H1 (cell line): ENCODE results near the gene CENPP. TPM values are rescaled to one million over a fixed set of nuclear protein-coding genes. Genes with fewer than 3 reads are reported as not detected.

Source experiments
- CTCF ChIA-PET: fragments of 300-600 bp; sonication (Branson Sonifier 250); formaldehyde crosslinking; loops from one replicate; lab custom pipeline; 2021; ENCODE audit not compliant: partially characterized antibody; lab: Charles Lee
- POLR2A ChIA-PET: fragments of 300-600 bp; sonication (Branson Sonifier 250); formaldehyde crosslinking; loops from one replicate; lab custom pipeline; 2021; ENCODE audit warnings: inconsistent platforms; ENCODE audit not compliant: partially characterized antibody; lab: Charles Lee
- DNase-seq, 2 experiments: peaks; one replicate each; pipeline versions ENCODE4 v3.0.0 to v3.0.0-alpha.2; 2010 to 2022; ENCODE audit warnings: low spot score in 2 of 2, low read depth in 1 of 2, mixed read lengths in 1 of 2
- FAIRE-seq: peaks from 2 replicates; lab custom pipeline; 2011; peaks lifted over from hg19 to GRCh38; lab: Jason Lieb, UNC
- H2AFZ ChIP-seq: 2 replicates; pipeline ENCODE4 v1.8.1; 2012; ENCODE audit warnings: low read length, inconsistent platforms
- H2AK5ac ChIP-seq: 2 replicates; pipeline ENCODE4 v1.6.1; 2013; ENCODE audit warnings: low read depth, low read length
- H2BK120ac ChIP-seq: replicated peaks from 2 replicates; pipeline ENCODE3; 2013; ENCODE audit warnings: low read depth, low read length, inconsistent platforms
- H2BK12ac ChIP-seq: 2 replicates; pipeline ENCODE4 v1.6.1; 2013; ENCODE audit warnings: low read depth, low read length
- H2BK15ac ChIP-seq: 2 replicates; pipeline ENCODE4 v1.6.1; 2013; ENCODE audit warnings: low read length
- H2BK20ac ChIP-seq: 2 replicates; pipeline ENCODE4 v1.6.1; 2013; ENCODE audit warnings: low read length
- H2BK5ac ChIP-seq: 2 replicates; pipeline ENCODE4 v1.6.1; 2013; ENCODE audit warnings: low read depth, low read length
- H3K14ac ChIP-seq: 2 replicates; pipeline ENCODE4 v1.6.1; 2013; ENCODE audit warnings: inconsistent platforms; ENCODE audit not compliant: insufficient read length
- H3K18ac ChIP-seq: 2 replicates; pipeline ENCODE4 v1.6.1; 2013; ENCODE audit warnings: low read length; ENCODE audit errors: extremely low read depth
- H3K23ac ChIP-seq: 2 replicates; pipeline ENCODE4 v1.6.1; 2013; ENCODE audit warnings: inconsistent platforms; ENCODE audit not compliant: insufficient read length
- H3K23me2 ChIP-seq: 2 replicates; pipeline ENCODE4 v1.6.1; 2013; ENCODE audit warnings: low read depth, low read length
- H3K27ac ChIP-seq: 2 replicates; pipeline ENCODE4 v1.6.1; 2011; ENCODE audit warnings: low read depth, low read length, inconsistent platforms
- H3K27me3 ChIP-seq, 4 experiments: replicated peaks in 1 of 4; 1 replicate in 1 of 4; 2 replicates in 3 of 4; pipeline versions ENCODE4 v1.6.1 to v1.8.1; 2011 to 2013; ENCODE audit warnings: low read length in 3 of 4, mild to moderate bottlenecking in 3 of 4, inconsistent platforms in 2 of 4, mixed read lengths in 2 of 4, moderate library complexity in 1 of 4; ENCODE audit not compliant: control insufficient read depth in 3 of 4, insufficient read depth in 3 of 4; ENCODE audit errors: extremely low read depth in 1 of 4
- H3K36me3 ChIP-seq, 4 experiments: 2 replicates each; pipeline versions ENCODE4 v1.6.1 to v1.8.1; 2011 to 2013; ENCODE audit warnings: mild to moderate bottlenecking in 4 of 4, low read length in 3 of 4, moderate library complexity in 2 of 4, control low read depth in 1 of 4, inconsistent platforms in 1 of 4; ENCODE audit not compliant: insufficient read depth in 4 of 4, control insufficient read depth in 2 of 4
- H3K4ac ChIP-seq: replicated peaks from 2 replicates; pipeline ENCODE3; 2013; ENCODE audit warnings: low read length, low read depth, mixed read lengths, inconsistent platforms; ENCODE audit not compliant: insufficient read length
- H3K4me1 ChIP-seq, 4 experiments: replicated peaks in 1 of 4; 1 replicate in 1 of 4; 2 replicates in 3 of 4; pipeline versions ENCODE4 v1.6.1 to v1.8.1; 2011 to 2013; ENCODE audit warnings: low read length in 3 of 4, inconsistent platforms in 2 of 4, mixed read lengths in 1 of 4; ENCODE audit not compliant: insufficient read depth in 4 of 4, control insufficient read depth in 3 of 4
- H3K4me2 ChIP-seq, 2 experiments: 2 replicates each; pipeline versions ENCODE4 v1.6.1 to v1.8.1; 2011 to 2013; ENCODE audit warnings: low read depth in 2 of 2, low read length in 2 of 2, control low read depth in 1 of 2, inconsistent platforms in 1 of 2, mild to moderate bottlenecking in 1 of 2; ENCODE audit not compliant: insufficient read depth in 1 of 2
- H3K4me3 ChIP-seq, 4 experiments: fragments of 200-600, 300-600 bp in 1 of 4; sonication (generic), shearing (Covaris generic), sonication (Bioruptor Twin) in 1 of 4; 2 replicates each; pipeline versions ENCODE4 v1.5.1 to v1.8.1; 2011 to 2016; ENCODE audit warnings: low read length in 4 of 4, low read depth in 3 of 4, control low read depth in 2 of 4, inconsistent platforms in 2 of 4, mild to moderate bottlenecking in 2 of 4, mixed read lengths in 1 of 4, moderate library complexity in 1 of 4; ENCODE audit not compliant: insufficient read depth in 2 of 4; ENCODE audit errors: extremely low read depth in 1 of 4
- H3K56ac ChIP-seq: replicated peaks from 2 replicates; pipeline ENCODE3; 2013; ENCODE audit warnings: low read depth, mild to moderate bottlenecking, mixed read lengths, low read length, inconsistent platforms; ENCODE audit not compliant: insufficient read length
- H3K79me1 ChIP-seq: 2 replicates; pipeline ENCODE4 v1.6.1; 2013; ENCODE audit warnings: low read depth, low read length, control low read depth
- H3K79me2 ChIP-seq, 2 experiments: 2 replicates each; pipeline versions ENCODE4 v1.6.1 to v1.8.1; 2012 to 2013; ENCODE audit warnings: low read length in 2 of 2, mild to moderate bottlenecking in 2 of 2, inconsistent platforms in 1 of 2; ENCODE audit not compliant: insufficient read depth in 2 of 2, control insufficient read depth in 1 of 2
- H3K9ac ChIP-seq, 4 experiments: replicated peaks in 1 of 4; 1 replicate in 1 of 4; 2 replicates in 3 of 4; pipeline versions ENCODE4 v1.6.1 to v1.8.1; 2011 to 2013; ENCODE audit warnings: low read depth in 3 of 4, low read length in 3 of 4, control low read depth in 2 of 4, mild to moderate bottlenecking in 2 of 4, moderate library complexity in 2 of 4, inconsistent platforms in 1 of 4; ENCODE audit errors: extremely low read depth in 1 of 4
- H3K9me3 ChIP-seq, 2 experiments: 2 replicates each; pipeline versions ENCODE4 v1.6.1 to v1.8.1; 2012 to 2013; ENCODE audit warnings: mild to moderate bottlenecking in 2 of 2, moderate library complexity in 2 of 2, control low read depth in 1 of 2, inconsistent platforms in 1 of 2, low read depth in 1 of 2, low read length in 1 of 2, mixed read lengths in 1 of 2; ENCODE audit not compliant: insufficient read depth in 2 of 2
- H4K20me1 ChIP-seq, 2 experiments: replicated peaks in 1 of 2; 2 replicates each; pipeline versions ENCODE3 to v1.8.1; 2011 to 2013; ENCODE audit warnings: inconsistent platforms in 2 of 2, low read length in 2 of 2, mild to moderate bottlenecking in 1 of 2; ENCODE audit not compliant: insufficient read depth in 2 of 2, control insufficient read depth in 1 of 2
- H4K5ac ChIP-seq: 2 replicates; pipeline ENCODE4 v1.6.1; 2013; ENCODE audit warnings: low read length, low read depth, mixed read lengths, inconsistent platforms; ENCODE audit not compliant: insufficient read length
- H4K8ac ChIP-seq: 2 replicates; pipeline ENCODE4 v1.8.0; 2013; ENCODE audit warnings: mild to moderate bottlenecking, moderate library complexity, low read length, inconsistent platforms; ENCODE audit not compliant: insufficient read depth; ENCODE audit errors: extremely low read depth
- H4K91ac ChIP-seq: replicated peaks from 2 replicates; pipeline ENCODE3; 2013; ENCODE audit warnings: low read length, mixed read lengths, inconsistent platforms; ENCODE audit not compliant: insufficient read length
- BACH1 ChIP-seq: IDR thresholded peaks from 2 replicates; pipeline ENCODE4 v1.6.1; 2012; ENCODE audit warnings: low read length, improper control_type of control experiment
- CHD2 ChIP-seq: IDR thresholded peaks from 2 replicates; pipeline ENCODE4 v1.6.1; 2012; ENCODE audit warnings: low read length, improper control_type of control experiment
- EZH2 ChIP-seq: fragments of 200-600 bp; sonication (generic); IDR thresholded peaks from 2 replicates; pipeline ENCODE4 v1.7.1; 2012; ENCODE audit warnings: low read depth, mild to moderate bottlenecking, moderate library complexity, low read length, inconsistent platforms; ENCODE audit not compliant: severe bottlenecking
- JUND ChIP-seq: IDR thresholded peaks from 2 replicates; pipeline ENCODE4 v1.6.1; 2011; ENCODE audit warnings: mild to moderate bottlenecking, improper control_type of control experiment, low read length
- MAFK ChIP-seq: IDR thresholded peaks from 2 replicates; pipeline ENCODE4 v1.6.1; 2012; ENCODE audit warnings: low read depth, mild to moderate bottlenecking, improper control_type of control experiment, low read length
- SP2 ChIP-seq: IDR thresholded peaks from 2 replicates; pipeline ENCODE4 v1.6.1; 2012; ENCODE audit warnings: mild to moderate bottlenecking, low read length, inconsistent platforms
- SUZ12 ChIP-seq: fragments of 200-600 bp; sonication (generic); IDR thresholded peaks from 2 replicates; pipeline ENCODE4 v1.6.1; 2012; ENCODE audit warnings: mild to moderate bottlenecking, inconsistent platforms, low read length, moderate library complexity, mixed read lengths
- WGBS, 2 experiments: shearing (Covaris generic) in 1 of 2; methylation state at CpG; one replicate each; pipeline versions ENCODE4 v1.1.6 to v1.1.7; 2013 to 2015; ENCODE audit warnings: low lambda C conversion rate in 2 of 2, mixed read lengths in 2 of 2, inconsistent platforms in 1 of 2, low coverage in 1 of 2, missing lambda C conversion rate in 1 of 2; ENCODE audit not compliant: insufficient replicate concordance in 2 of 2, insufficient coverage in 1 of 2, insufficient read length in 1 of 2; ENCODE audit errors: extremely low coverage in 1 of 2, missing lambda C conversion rate in 1 of 2; 5-methylcytosine and 5-hydroxymethylcytosine counted together
- polyA plus RNA-seq, 7 experiments: library from polyadenylated mRNA; depleted of rRNA in 3 of 7; stranded (reverse) in 5 of 7; unstranded in 2 of 7; fragments of >200 nt in 5 of 7; fragments of 200-250 nt in 2 of 7; gene quantifications; 1 replicate in 5 of 7; 2 replicates in 1 of 7; 4 replicates in 1 of 7; pipeline versions ENCODE4 v1.2.1 to v1.2.3, GENCODE V29; 2011 to 2013; ENCODE audit warnings: missing spikeins in 2 of 7, mixed read lengths in 2 of 7
- total RNA-seq: library from RNA; stranded (reverse); fragmentation: NEBNext Ultra II Directional; extraction: Animal tissue kit (Norgen Biotek cat#: 25700); gene quantifications from 2 replicates; pipeline ENCODE4 v1.2.1, GENCODE V29; 2021
- TF ChIP-seq, protein P1 (sequence below): IDR thresholded peaks from 2 replicates; pipeline ENCODE4 v1.6.1; 2012; ENCODE audit warnings: inconsistent platforms

Gene CENPP
- total and polyA plus RNA-seq, 2 of the 8 experiments (the other 6 are each of a cell fraction or from before 2014, with no cell fraction given): 2.7 to 10.8 TPM

DNA sequence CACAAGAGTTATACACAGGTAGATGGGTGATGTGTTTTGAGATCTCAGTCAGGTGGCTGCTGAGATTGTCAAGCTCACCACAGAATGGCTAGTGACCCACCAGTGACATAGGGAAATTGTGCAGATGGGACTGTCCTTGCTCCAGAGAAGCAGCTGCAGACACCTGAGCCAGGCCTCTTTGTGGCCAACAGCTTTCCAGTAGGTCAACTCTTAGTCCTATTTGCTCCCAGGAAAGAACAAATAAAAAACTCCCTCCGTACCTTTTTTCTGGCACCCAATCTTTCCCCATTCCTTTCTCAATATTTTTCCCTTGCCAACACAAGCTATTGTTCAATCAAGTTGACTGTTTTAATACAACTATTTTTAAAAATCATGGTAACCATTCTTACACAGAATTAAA, 46.5 kb upstream of the CENPP start:
- no peak overlapping the region for H2BK15ac ChIP-seq
- FAIRE-seq (no peak), DNase-seq (no peak)
- ChIA-PET POLR2A (interaction anchor here (0.8 to 7.2 kb wide), 13 partner anchors 10 to 45 kb away, joined by 3 to 87 read pairs (median 7); partner anchors contain the start of gene IARS1), CTCF (interaction anchor here (0.9 to 1.2 kb wide), 2 partner anchors 36 to 44 kb away, joined by 3 read pairs; no protein-coding TSS in a partner anchor)
- H2AK5ac ChIP-seq: no peak overlapping the region
- H3K56ac ChIP-seq: no peak overlapping the region
- peaks cover 37 to 95% (median 70%) of the 10 kb centered on the region in 4 experiments for H3K36me3 ChIP-seq
- peaks cover 2% of the 10 kb centered on the region for H3K79me1 ChIP-seq
- no peak overlapping the region for H3K9ac ChIP-seq
- WGBS, 2 experiments: 92 to 100% methylated on average over 1 of the region's 1 CpG
- no peaks in the 10 kb centered on the region for H3K4me1 ChIP-seq
- no peak for TF ChIP-seq JUND
- TF ChIP-seq EZH2: no peak
- TF ChIP-seq, protein P1, sequence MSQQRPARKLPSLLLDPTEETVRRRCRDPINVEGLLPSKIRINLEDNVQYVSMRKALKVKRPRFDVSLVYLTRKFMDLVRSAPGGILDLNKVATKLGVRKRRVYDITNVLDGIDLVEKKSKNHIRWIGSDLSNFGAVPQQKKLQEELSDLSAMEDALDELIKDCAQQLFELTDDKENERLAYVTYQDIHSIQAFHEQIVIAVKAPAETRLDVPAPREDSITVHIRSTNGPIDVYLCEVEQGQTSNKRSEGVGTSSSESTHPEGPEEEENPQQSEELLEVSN: no peak
- no peak for TF ChIP-seq CHD2
- no peak for TF ChIP-seq MAFK
- no peak for TF ChIP-seq BACH1
- TF ChIP-seq SUZ12: no peak
- no peak for TF ChIP-seq SP2
- no peak overlapping the region for H3K4me3 ChIP-seq
- no peak overlapping the region for H3K18ac ChIP-seq
- H3K4me2 ChIP-seq: no peak overlapping the region
- H3K27ac ChIP-seq: no peak overlapping the region
- H4K5ac ChIP-seq: no peak overlapping the region
- H3K14ac ChIP-seq: no peak overlapping the region
- no peak overlapping the region for H2AFZ ChIP-seq
- no peaks in the 10 kb centered on the region for H3K23me2 ChIP-seq
- no peak overlapping the region for H2BK20ac ChIP-seq
- H4K91ac ChIP-seq: no peak overlapping the region
- no peak overlapping the region for H4K8ac ChIP-seq
- H3K27me3 ChIP-seq: no peaks in the 10 kb centered on the region
- H3K79me2 ChIP-seq: peaks cover 0 to 20% of the 10 kb centered on the region in 2 experiments; a peak in 2 of 4 replicates
- no peak overlapping the region for H2BK120ac ChIP-seq
- no peaks in the 10 kb centered on the region for H3K9me3 ChIP-seq
- no peak overlapping the region for H2BK5ac ChIP-seq
- peaks cover 0 to 7% of the 10 kb centered on the region in 2 experiments for H4K20me1 ChIP-seq
- no peak overlapping the region for H3K4ac ChIP-seq
- no peak overlapping the region for H2BK12ac ChIP-seq
- no peak overlapping the region for H3K23ac ChIP-seq
